ENCODE results near the gene BSG.

BSG gene

DNA sequence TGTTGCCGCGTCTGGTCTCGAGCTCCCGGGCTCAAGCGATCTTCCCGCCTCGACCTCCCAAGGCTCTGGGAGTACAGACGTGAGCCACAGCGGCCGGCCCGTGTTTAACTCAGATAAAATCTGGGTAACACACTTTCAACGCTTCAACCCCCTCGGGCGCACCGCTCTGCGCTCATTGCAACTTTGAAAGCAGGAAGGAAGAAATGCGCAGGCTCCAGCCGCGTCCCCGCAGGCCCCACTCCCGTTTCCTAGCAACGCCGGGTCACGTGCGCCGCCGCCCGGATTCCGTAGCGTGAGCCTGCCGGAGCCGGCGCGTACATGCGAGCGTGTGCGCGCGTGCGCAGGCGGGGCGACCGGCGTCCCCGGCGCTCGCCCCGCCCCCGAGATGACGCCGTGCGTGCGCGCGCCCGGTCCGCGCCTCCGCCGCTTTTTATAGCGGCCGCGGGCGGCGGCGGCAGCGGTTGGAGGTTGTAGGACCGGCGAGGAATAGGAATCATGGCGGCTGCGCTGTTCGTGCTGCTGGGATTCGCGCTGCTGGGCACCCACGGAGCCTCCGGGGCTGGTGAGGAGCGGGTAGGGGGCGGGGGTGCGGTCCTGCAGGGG is at the start of gene BSG:
Gene BSG (plus strand): TSS at position 457 of the 603 bp plus-strand sequence. CDS start 39 bp downstream, at position 496.
- peak; percentile 99 for DNase-seq

DNA sequence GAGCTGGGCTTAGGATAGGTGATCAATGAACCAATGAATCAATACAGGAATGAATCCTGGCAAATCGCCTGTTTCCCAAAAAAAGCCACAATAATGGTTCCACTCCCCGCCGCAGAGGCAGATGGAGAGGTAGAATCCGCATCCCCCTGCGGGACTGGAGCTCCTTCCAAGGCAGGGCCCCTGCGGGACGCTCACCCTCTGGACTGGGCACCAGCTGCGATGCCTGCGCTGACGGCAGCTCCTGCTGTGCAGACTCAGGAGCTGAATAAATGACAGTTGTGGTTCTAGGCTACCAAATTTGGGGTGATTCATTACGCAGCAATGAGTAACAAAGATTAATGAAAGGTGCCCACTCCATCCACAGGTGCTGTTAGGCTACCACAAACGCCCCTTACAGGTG is 49.7 kb upstream of the BSG start:
- no peak for DNase-seq

DNA sequence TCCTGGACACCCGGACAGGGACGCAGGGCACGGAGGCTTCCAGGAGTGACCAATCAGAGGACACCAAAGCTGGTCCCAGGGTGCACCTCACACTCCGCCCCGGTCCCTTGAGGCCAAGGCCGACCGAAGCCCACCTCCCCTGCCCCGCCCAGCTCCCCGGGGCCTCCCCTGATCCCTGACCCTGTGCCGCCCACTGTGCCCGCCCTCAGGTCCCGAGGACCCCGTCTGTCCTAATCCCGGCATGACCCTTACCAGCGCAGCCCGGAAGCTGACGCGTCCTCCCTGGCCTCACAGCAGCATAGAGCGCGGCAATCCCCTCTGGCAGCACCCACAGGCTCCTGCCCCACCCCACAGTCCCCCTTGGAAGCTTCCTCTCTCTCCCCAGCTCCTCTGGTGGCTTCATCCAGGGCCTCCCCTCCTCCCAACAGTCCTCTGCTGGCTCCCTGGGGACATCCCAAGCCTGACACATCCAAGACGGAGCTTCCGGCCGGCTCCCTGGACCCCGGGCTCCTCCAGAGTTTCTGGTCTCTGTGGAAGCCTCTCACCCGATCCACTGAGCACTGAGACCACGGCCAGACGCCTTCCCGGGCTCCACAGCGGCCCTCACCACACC is 48.2 kb upstream of the BSG start:
- DNase-seq = no peak

DNA sequence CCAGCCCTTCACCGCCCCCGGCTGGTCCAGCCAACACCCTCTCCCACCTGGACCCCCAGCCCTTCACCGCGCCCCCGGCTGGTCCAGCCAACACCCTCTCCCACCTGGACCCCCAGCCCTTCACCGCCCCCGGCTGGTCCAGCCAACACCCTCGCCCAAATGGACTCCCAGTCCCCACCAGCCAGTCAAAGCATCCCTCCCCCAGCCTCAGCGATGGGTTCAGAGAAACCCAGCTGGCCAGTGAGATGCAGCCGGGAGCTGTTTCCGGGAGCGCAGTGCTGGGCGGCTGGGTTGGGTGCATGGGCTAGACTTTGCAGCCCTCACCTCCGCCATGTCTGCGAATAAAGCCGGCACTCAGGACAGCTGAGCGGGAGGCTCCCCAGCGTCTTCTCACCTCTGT is 47.4 kb upstream of the BSG start:
- DNase-seq = no peak

DNA sequence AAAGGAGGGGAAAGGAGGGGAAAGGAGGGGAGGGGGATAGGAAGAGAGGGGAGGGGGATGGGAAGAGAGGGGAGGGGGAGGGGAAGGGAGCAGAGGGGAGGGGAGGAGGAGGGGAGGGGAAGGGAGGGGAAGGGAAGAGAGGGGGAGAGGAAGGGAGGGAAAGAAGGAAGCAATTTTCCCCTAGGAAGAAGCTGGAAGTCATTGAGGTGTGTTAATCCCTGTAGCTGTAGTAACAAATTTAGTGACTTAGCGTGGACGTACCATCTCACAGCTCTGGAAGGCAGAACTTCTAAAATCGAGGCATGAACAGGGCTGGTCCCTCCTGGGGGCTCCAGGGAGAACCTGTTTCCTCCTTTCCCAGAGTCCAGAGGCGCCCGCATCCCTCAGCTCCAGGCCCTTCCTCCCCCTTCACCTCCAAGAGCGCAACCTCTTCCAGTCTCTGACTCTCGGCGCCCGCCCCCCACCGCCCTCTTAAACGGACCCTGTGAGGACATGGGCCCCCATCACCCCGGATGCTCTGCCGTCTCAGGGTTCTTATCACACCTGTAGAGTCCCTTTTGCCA is 46.5 kb upstream of the BSG start:
- no peak for DNase-seq

DNA sequence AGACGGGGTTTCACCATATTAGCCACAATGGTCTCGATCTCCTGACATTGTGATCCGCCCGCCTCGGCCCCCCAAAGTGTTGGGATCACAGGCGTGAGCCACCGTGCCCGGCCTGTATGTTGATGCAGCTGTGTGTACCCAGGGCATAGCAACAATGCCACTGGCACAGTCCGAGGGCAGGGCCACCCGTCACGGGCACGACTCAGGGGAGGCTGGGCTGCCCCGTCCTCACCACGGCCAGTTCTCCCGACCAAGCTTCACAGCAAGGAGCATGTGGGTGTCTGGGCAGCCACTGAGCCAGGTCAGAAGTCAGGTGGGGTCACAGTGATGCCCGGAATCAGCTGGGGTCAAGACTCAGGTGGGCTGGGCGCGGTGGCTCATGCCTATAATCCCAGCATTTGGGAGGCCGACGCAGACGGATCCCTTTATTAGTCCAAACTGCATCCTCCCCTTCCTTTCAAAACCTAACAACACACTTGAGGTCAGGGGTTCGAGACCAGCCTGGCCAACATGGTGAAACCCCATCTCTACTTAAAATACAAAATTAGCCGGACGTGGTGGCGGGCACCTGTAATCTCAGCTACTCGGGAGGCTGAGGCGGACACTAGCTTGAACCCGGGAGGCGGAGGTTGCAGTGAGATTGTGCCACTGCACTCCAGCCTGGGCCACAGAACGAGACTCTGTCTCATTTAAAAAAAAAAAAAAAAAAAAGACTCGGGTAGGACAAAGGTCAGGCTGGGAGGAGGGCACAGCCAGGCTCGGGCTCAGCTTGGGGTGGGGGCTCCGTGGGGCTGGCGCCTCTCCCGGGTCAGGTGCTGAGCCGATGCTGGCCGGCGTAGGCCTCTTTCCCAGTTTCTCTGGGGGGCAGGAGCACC is 42.0 kb upstream of the BSG start:
- no peak for DNase-seq

DNA sequence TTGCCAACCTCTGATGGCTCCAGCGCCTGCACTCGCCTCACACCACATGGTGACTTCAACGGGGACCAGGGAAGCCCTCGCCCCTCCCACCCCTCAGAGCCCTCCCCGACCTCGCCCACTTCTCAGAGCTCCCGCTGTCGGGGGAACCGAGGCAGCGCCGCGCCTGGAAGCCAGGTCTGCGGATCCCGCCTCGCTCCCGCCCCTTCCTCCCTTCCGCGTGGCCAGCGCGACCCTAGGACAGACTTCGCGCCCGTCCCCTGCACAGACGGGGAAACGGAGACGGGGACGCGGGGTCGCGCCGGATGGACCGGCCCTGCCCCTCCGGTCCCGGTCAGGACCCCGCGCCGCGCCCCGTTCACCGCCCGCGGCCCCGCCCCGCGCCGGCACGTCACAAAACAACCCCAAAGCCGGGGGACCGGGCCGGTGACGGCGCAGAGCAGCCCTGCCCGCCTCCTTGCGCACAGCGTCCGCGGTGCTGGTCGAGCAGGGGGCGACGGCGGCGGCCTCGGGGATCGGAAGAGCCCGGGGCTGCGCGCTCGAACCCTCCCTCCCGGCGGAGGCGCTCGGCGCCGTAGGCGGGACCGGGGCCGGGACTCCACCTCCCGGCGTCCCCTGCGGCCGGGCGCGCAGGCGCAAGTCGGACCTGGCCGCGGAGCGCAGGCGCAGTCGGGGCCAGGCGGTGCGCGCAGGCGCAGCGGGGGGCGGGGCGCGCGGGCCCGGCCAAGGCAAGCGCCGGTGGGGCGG is 41.2 kb upstream of the BSG start:
- peak; percentile 91 for DNase-seq

DNA sequence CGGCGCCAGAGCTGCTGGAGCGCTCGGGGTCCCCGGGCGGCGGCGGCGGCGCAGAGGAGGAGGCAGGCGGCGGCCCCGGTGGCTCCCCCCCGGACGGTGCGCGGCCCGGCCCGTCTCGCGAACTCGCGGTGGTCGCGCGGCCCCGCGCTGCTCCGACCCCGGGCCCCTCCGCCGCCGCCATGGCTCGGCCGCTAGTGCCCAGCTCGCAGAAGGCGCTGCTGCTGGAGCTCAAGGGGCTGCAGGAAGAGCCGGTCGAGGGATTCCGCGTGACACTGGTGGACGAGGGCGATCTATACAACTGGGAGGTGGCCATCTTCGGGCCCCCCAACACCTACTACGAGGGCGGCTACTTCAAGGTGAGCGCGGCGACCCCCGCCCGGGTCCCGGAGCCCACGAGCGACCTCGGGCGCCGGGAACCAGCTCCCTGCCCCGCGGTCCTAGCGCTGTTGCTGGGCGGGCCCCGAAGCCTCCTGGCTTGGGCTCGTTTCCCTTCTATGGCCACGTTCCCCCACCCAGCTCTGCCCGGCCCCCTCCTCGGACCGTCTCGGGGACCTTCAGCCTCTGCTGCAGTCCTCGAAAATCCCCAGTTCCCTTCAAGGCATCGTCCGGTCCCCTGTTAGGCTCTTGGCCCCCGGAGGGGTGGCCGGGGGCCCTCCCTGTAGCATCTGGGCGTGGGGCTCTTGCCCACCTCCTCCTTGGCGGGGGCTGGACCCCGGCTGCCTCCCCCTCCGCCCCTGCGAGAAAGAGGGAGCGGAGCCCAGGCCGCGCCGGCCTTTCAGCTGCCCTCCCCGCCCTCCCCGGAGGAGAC is 40.4 kb upstream of the BSG start, which contains the start of gene CDC34:
Gene CDC34 (plus strand): TSS at position 8 of the 808 bp plus-strand sequence. CDS start 172 bp downstream, at position 180.
- peak; percentile 16 for DNase-seq

DNA sequence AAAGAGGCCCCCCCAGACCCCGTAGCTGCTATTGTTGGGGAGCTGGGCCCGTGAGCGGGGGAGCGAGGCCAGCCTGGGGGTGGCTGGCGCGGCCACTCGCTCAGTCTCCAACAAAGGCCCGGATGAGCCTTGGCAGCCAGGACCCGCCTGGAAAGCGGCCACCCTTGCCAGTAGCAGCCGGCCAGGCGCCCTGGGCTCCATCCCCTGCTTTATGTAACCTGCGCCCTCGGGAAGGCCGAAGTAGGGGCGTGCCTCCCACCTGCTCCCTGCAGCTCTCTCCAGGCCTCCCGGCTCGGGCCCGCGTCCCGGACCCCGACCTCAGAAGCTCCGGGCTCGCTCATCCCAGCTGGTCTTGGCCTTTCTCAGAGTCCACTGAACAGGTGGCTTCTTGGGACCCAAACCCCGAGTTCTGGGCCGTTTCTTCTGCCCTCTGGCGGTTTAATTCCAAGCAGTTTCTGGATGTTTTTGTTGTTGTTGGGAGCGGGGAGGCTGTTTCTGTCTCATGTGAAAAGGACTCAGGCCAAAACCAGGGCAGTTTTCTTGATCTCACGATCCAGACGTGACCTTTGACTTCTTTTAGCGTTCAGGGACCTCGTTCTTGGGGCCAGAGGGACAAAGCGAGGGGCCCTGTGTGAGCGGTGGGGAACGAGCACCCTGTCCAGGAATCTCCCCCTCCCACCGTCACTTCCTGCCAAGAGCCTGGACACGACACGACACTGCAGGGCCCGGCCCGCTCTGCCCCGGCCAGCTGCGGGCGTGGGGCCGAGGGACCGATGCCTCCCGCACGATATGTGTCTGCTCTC is 39.6 kb upstream of the BSG start:
- DNase-seq = peak; percentile 52

DNA sequence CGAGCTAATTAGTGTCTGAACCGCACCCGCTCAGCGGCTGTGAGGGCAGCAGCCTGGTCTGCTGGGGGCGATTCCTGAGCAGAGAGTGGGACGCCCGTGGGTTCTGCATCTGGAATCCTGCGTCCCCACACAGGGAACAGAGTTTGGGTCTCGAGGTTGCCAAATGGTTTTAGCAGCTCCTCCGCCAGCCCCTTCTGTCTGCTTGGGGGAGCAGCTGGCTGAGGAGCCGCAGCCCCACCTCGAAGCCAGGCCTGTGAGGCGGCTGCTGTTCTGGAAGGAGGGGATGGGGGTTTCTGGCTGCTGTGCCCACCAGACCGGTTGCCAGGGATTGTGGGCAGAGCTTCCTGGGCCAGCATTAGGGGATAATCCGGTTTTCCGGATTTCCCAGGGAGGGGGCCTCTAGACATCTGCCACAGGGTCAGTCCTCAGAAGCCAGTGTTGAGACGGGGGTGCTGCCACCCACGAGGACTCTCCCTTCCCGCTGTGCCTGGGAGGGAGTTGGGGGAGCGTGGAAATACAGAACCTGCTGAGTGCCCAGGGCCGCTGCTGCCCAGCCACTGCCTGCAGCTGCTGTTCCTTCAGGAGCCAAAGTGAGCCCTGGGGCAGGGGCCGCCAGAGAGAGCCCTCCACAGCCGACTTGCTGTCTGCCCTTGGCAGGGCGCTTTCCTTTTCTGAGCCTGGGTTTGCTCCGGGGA is 38.9 kb upstream of the BSG start:
- no peak for DNase-seq

DNA sequence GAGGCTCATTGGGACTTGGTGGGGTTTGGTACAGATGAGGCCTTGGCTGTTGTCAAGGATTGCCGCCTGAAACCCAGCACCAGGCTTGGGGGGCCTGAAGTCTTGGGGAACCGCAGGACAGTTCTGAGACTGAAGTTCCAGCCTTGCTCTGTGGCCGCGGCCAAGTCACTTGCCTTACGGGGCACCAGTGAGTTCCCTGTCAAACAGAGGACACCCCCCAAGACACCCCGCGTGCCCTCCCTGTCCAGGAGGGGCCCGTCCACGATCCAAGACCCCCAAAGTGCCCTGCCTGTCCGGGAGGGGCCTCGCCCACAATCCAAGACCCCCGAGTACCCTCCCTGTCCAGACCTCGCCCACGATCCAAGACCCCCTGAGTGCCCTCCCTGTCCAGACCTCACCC is 38.3 kb upstream of the BSG start:
- DNase-seq = no peak

DNA sequence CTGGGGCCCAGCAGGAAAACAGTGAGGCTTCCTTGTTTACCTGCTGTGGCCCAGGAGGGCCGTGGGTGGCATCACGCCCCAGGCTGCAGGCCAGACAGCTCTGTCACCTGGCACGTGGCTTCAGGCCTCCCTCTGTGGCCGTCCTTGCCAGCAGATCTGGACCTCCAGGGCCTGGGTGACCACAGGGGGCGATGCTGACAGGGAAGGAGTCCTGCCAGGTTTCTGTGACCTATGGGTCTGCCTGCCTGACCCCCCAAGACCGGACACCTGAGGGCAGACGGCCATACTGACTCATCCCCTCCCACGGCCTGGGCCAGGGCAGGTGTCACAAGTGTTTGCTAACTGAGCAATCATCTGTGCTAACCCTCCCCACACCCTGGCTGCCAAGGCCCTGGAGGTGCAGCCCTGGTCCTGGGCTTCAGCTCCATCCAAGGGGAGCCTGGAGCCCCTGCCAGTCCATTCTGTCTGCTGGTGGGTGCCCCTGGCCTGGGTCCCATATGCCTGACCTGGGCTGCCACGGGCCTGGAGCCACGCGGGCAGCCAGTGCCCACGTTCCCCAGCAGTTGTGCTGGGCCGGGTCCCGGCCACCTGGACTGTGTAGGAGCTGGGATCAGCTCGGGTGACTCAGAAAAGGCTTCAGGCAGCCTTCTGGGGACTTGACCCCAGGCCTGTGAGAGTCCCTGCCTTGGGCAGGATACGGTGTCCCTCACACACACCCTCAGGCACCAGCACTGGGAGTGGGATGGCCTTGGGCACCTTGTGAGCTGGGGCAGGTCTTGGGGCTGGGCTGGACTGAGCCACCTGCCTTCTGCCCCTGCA is 37.2 kb upstream of the BSG start:
- no peak for DNase-seq

DNA sequence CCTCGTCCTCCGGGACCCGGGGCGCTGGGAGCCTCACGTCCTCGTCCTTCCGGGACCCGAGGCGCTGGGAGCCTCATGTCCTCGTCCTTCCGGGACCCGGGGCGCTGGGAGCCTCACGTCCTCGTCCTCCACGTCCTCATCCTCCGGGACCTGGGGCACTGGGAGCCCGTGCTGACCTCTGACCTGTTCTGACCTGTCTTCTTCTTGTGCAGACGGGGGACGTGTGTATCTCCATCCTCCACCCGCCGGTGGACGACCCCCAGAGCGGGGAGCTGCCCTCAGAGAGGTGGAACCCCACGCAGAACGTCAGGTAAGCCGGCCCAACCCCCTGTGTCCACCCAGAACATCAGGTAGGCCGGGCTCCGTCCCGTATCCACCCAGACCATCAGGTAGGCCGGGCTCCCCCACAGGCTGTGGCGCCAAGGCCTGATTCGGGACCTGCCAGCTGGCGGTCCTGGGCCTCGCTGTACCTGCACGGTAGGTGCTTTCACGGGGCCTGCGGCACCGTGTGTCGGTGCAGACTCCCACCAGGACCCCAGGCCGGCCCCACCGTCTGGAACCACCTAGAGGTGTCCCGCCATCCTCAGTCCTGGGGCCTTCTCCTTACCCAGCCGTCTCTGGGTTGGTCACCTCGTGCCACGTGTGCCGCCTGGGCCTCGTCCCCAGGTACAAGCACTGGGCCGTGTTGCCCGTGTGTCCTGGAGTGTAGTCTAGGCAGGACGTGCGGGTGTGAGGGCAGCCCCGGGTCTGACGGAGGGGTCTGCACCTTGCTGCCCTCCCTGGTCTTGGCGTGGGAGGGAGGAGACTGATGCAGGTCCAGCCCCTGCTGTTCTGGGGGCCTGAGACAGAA is 36.1 kb upstream of the BSG start:
- no peak for DNase-seq

DNA sequence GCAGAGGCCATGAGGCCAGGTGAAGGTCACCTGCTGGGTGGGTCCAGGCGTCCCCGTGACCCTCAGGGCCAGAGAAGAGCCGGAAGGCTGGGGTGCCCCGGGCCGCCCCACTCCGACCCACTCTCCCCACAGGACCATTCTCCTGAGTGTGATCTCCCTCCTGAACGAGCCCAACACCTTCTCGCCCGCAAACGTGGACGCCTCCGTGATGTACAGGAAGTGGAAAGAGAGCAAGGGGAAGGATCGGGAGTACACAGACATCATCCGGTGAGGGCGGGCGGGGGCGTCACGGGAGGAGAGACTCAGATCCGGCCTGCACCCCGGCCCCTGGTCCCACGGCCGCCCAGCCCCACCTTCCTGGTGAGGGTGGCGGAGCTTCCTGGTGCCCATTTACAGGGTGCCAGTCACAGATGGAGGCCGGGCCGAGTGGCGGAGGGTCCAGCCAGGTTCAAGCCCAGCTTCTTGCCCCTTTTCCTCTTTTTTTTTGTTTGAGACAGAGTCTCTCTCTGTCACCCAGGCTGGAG is 35.5 kb upstream of the BSG start:
- no peak for DNase-seq

DNA sequence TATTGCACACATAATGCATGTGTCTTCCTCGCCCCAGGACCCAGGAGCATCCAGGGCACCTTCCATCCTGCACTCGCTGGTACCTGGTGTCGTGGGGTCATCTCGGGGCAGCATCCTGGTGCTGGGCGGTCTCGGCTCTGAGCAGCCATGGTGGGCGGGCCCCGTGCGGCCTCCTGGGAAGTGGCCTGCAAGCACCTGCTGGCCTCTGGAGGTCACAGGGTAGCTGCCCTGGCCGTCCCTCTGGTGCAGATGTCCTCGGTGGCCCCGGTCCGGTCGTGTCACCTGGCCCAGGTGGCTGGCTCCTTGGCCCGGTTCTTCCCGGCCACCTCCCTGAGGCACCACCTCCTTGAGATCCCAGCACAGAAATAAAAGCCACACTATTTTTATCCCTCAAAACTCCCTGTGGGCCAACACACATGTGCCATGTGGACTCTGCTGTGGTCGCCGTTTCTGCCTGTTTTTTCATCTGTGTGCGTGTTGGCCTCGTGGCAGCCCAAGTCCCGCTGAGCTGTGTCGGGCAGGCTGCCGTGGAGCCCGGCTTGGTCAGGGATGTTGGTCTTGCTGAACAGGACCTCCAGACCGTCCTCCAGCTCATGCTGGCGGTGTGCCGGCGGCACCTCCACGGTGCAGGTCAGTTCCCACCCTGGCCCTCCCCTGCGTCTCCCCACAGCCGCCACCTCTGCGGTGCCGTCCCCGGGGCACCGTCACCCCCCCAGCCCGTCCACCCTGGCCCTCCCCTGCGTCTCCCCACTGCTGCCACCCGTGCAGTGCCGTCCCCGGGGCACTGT is 33.6 kb upstream of the BSG start:
- no peak for DNase-seq

DNA sequence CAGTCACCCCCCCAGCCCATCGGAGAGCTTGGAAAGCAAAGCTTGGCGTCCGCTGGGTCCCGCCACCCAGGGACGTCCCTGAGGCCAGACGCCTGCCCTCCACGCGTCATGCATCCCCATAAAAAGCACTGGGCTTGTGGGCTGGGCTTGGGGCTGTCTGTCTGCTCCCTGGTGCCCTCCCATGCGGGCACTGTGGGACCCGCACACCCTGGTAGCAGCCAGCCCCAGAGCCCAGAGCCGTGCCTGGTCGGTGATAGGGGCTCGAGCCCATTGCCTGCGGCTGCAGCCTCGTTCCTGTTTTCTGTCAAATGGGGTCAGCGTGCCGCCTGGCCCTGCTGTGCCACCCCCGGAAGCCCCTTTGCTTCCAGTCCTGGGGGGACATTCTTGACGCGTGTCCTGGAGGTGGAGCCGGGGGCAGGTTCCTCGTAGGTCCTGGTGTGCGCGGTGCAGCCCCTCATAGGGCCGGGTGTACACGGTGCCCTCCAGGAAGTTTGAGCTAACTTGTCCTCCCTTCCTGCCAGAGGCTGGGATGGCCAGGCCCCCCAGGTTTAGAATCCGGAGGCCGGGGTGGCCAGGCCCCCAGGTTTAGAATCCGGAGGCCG is 32.9 kb upstream of the BSG start:
- no peak for DNase-seq

Measured in inflammatory macrophage treated with lipopolysaccharide for 4 hours (primary cell).